HepG2 (cell line): ENCODE results near the gene TAS2R38. TPM values are rescaled to one million over a fixed set of nuclear protein-coding genes. Genes with fewer than 3 reads are reported as not detected.

Experiments used
- ATAC-seq: fragments of 200-7000 bp; cut with Tn5 transposase; 3 replicates; pipeline ENCODE4 v1.9.1; 2020; ENCODE audit warnings: mild to moderate bottlenecking, moderate library complexity
- BruUV-seq: library from RNA; stranded (reverse); fragments of 400-500 nt; replicated peaks from 2 replicates; lab custom pipeline; 2021; lab: Mats Ljungman, UMichigan
- CTCF ChIA-PET: fragments of 300-600 bp; formaldehyde crosslinking; extraction: SDS; loops from one replicate; lab custom pipeline; 2021; ENCODE audit warnings: low total read pairs, inconsistent platforms, low intra/inter-chr PET ratio; lab: Yijun Ruan, JAX
- POLR2A ChIA-PET: fragments of 350-600 bp; sonication (Branson Sonifier 250); formaldehyde crosslinking; loops from one replicate; lab custom pipeline; 2020; ENCODE audit warnings: antibody characterized with exemption, inconsistent platforms; lab: Yijun Ruan, JAX
- DNase-seq: peaks from one replicate; pipeline ENCODE4 v3.0.0-alpha.2; 2015; ENCODE audit warnings: low spot score
- FAIRE-seq: peaks from 3 replicates; lab custom pipeline; 2011; peaks lifted over from hg19 to GRCh38; lab: Jason Lieb, UNC
- H2AFZ ChIP-seq: one replicate; pipeline ENCODE4 v1.6.1; 2011; ENCODE audit warnings: low read length, inconsistent platforms
- H3K27ac ChIP-seq: fragments of 300-600 bp; 3 replicates; pipeline ENCODE4 v1.8.0; 2011; ENCODE audit warnings: mixed run types, mild to moderate bottlenecking, mixed read lengths, low read length, inconsistent platforms; ENCODE audit not compliant: insufficient read depth; ENCODE audit errors: extremely low read length
- H3K27me3 ChIP-seq, 2 experiments: fragments of 200-600 bp in 1 of 2; 2 replicates in 1 of 2; 3 replicates in 1 of 2; pipeline versions ENCODE4 v1.6.0 to v1.8.0; 2011; ENCODE audit warnings: low read length in 2 of 2, mild to moderate bottlenecking in 2 of 2, moderate library complexity in 2 of 2, inconsistent platforms in 1 of 2; ENCODE audit not compliant: insufficient read depth in 2 of 2, control insufficient read depth in 1 of 2
- H3K36me3 ChIP-seq, 2 experiments: fragments of 200-600 bp in 1 of 2; replicated peaks in 1 of 2; 2 replicates in 1 of 2; 3 replicates in 1 of 2; pipeline versions ENCODE4 v1.5.1 to v1.8.0; 2011; ENCODE audit warnings: low read length in 2 of 2, inconsistent platforms in 1 of 2; ENCODE audit not compliant: insufficient read depth in 2 of 2, control insufficient read depth in 1 of 2
- H3K4me1 ChIP-seq: 2 replicates; pipeline ENCODE4 v1.5.1; 2012; ENCODE audit warnings: low read length, inconsistent platforms; ENCODE audit not compliant: insufficient read depth
- H3K4me2 ChIP-seq: 2 replicates; pipeline ENCODE4 v1.6.0; 2011; ENCODE audit warnings: low read depth, low read length, inconsistent platforms
- H3K4me3 ChIP-seq, 3 experiments: fragments of 200-600 bp in 1 of 3; sonication (generic), shearing (Covaris generic) in 1 of 3; replicated peaks in 1 of 3; 2 replicates each; pipeline ENCODE4 v1.5.1; 2011 to 2016; ENCODE audit warnings: low read length in 3 of 3, inconsistent platforms in 2 of 3, low read depth in 2 of 3, mild to moderate bottlenecking in 2 of 3, control low read depth in 1 of 3, mixed read lengths in 1 of 3; ENCODE audit not compliant: insufficient read depth in 1 of 3
- H3K79me2 ChIP-seq: one replicate; pipeline ENCODE4 v1.6.1; 2011; ENCODE audit warnings: low read length, inconsistent platforms; ENCODE audit not compliant: insufficient read depth
- H3K9ac ChIP-seq: 2 replicates; pipeline ENCODE4 v1.6.0; 2011; ENCODE audit warnings: mild to moderate bottlenecking, low read depth, low read length, inconsistent platforms; ENCODE audit not compliant: insufficient read depth
- H3K9me3 ChIP-seq: 2 replicates; pipeline ENCODE4 v1.5.1; 2012; ENCODE audit warnings: mild to moderate bottlenecking, low read length
- H4K20me1 ChIP-seq: 2 replicates; pipeline ENCODE4 v1.6.0; 2011; ENCODE audit warnings: inconsistent platforms, mild to moderate bottlenecking, low read length, moderate library complexity; ENCODE audit not compliant: insufficient read depth
- DMAP1 ChIP-seq: IDR thresholded peaks from 2 replicates; pipeline ENCODE4 v1.6.1; 2016
- ISX ChIP-seq: sonication (generic); formaldehyde crosslinking; conservative IDR thresholded peaks from 2 replicates; pipeline ENCODE4 v1.5.0; 2020; ENCODE audit warnings: missing genetic modification reagents
- MBD4 ChIP-seq: IDR thresholded peaks from 2 replicates; pipeline ENCODE4 v1.6.1; 2012; ENCODE audit warnings: low read length, inconsistent platforms, borderline replicate concordance
- MED8 ChIP-seq: sonication (generic); formaldehyde crosslinking; IDR thresholded peaks from 2 replicates; pipeline ENCODE4 v1.8.1; 2023; ENCODE audit warnings: mild to moderate bottlenecking, missing genetic modification reagents; ENCODE audit not compliant: insufficient replicate concordance
- SUZ12 ChIP-seq: fragments of 150-350 bp; IDR thresholded peaks from 2 replicates; pipeline ENCODE4 v1.6.1; 2014; ENCODE audit warnings: low read depth, low read length
- ZBTB42 ChIP-seq: sonication (generic); formaldehyde crosslinking; IDR thresholded peaks from 2 replicates; pipeline ENCODE4 v1.5.0; 2020; ENCODE audit warnings: mild to moderate bottlenecking, missing genetic modification reagents
- ZC3H13 ChIP-seq: sonication (generic); formaldehyde crosslinking; IDR thresholded peaks from 2 replicates; pipeline ENCODE4 v1.8.1; 2023; ENCODE audit warnings: mild to moderate bottlenecking, missing genetic modification reagents, moderate library complexity
- ZFP37 ChIP-seq: sonication (generic); formaldehyde crosslinking; IDR thresholded peaks from 2 replicates; pipeline ENCODE4 v1.4.0; 2020; ENCODE audit warnings: missing genetic modification reagents, borderline replicate concordance
- ZNF652 ChIP-seq: IDR thresholded peaks from 2 replicates; pipeline ENCODE4 v1.6.1; 2016; ENCODE audit warnings: low read depth, borderline replicate concordance
- ZNF841 ChIP-seq: sonication (generic); formaldehyde crosslinking; IDR thresholded peaks from 2 replicates; pipeline ENCODE4 v1.8.1; 2023; ENCODE audit warnings: missing genetic modification reagents, borderline replicate concordance
- ZNF879 ChIP-seq: sonication (generic); formaldehyde crosslinking; IDR thresholded peaks from 2 replicates; pipeline ENCODE4 v1.8.1; 2023; ENCODE audit warnings: missing genetic modification reagents
- WGBS: methylation state at CpG from one replicate; pipeline ENCODE4 v1.1.6; 2017; ENCODE audit warnings: low lambda C conversion rate; 5-methylcytosine and 5-hydroxymethylcytosine counted together
- in situ Hi-C: cut with HindIII; loops from 2 replicates; pipeline ENCODE4 v1.10.0; 2017; ENCODE audit warnings: low pct_unique_long_range_greater_than_20kb; ENCODE audit not compliant: extremely low pct_ligation_motif_present
- intact Hi-C: fragments of 100-400 bp; cut with micrococcal nuclease; formaldehyde crosslinking; loops from one replicate; pipeline ENCODE4 v1.10.0; 2022; ENCODE audit not compliant: unreplicated experiment
- polyA plus RNA-seq, 8 experiments: library from polyadenylated mRNA; depleted of rRNA in 3 of 8; stranded (reverse) in 7 of 8; unstranded in 1 of 8; fragments of >200 nt; fragmentation: Illumina TruSeq in 4 of 8; extraction: Trizol in 4 of 8; gene quantifications; 2 replicates each; pipeline versions ENCODE4 v1.2.1 to v1.2.3, GENCODE V29; 2011 to 2016; ENCODE audit warnings: low read depth in 4 of 8, missing spikeins in 1 of 8, mixed read lengths in 1 of 8; ENCODE audit not compliant: insufficient read depth in 1 of 8
- total RNA-seq, 5 experiments: library from RNA; depleted of rRNA; stranded (reverse); fragments of >200 nt; fragmentation: Illumina TruSeq; extraction: Trizol; gene quantifications; 2 replicates each; pipeline ENCODE4 v1.2.3, GENCODE V29; 2016; ENCODE audit warnings: low read depth in 1 of 5
- TF ChIP-seq, protein P1 (sequence below): sonication (generic); formaldehyde crosslinking; IDR thresholded peaks from 2 replicates; pipeline ENCODE4 v1.8.0; 2022; ENCODE audit warnings: missing genetic modification reagents, mild to moderate bottlenecking, borderline replicate concordance
- TF ChIP-seq, protein P2 (sequence below), 2 experiments: sonication (generic) in 1 of 2; formaldehyde crosslinking in 1 of 2; IDR thresholded peaks; 2 replicates each; pipeline versions ENCODE4 v1.4.0 to v1.6.1; 2016 to 2020; ENCODE audit warnings: borderline replicate concordance in 1 of 2, low read depth in 1 of 2, mild to moderate bottlenecking in 1 of 2, missing genetic modification reagents in 1 of 2

TAS2R38 gene
- total and polyA plus RNA-seq, 2 of the 13 experiments (the other 11 are each of a cell fraction or from before 2014, with no cell fraction given) = not detected

DNA sequence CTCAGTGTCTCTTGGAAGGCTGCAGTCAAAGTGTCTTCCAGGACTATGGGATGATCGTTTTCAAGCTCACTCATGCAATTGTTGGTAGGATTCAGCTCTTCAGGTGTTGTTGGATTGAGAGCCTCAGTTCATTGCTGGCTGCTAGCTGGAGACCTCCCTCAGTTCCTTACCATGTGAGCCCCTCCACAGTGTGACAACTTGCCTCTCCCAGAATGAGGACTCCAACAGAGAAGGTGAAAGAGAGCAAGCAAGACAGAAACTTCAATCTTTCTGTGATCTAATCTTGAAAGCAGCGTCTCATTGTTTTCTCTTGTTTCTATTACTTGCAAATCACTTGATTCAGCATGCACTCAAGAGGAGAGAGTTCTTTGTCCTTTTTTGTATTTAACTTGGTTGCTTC lies 44.6 kb upstream of the TAS2R38 start:
- in situ Hi-C loops = no loop called here
- intact Hi-C loops = no loop called here
- no TSS peak for BruUV-seq
- FAIRE-seq (no peak), ATAC-seq (no peak), DNase-seq (no peak)
- ChIA-PET POLR2A (no interaction called here), CTCF (no interaction called here)
- WGBS = 29% methylated on average over 2 of the region's 2 CpGs
- Histone ChIP-seq H3K27me3 (no peaks in the 10 kb centered on the region), H3K79me2 (no peaks in the 10 kb centered on the region), H3K4me1 (no peaks in the 10 kb centered on the region), H3K4me2 (no peak overlapping the region), H2AFZ (no peak overlapping the region), H4K20me1 (no peaks in the 10 kb centered on the region), H3K27ac (no peak overlapping the region), H3K9ac (no peak overlapping the region), H3K9me3 (no peaks in the 10 kb centered on the region), H3K36me3 (no peaks in the 10 kb centered on the region), H3K4me3 (no peak overlapping the region)
- no peak for TF ChIP-seq SUZ12
- TF ChIP-seq ZBTB42 (CRISPR knock-in tag) = no peak
- TF ChIP-seq, protein P1, sequence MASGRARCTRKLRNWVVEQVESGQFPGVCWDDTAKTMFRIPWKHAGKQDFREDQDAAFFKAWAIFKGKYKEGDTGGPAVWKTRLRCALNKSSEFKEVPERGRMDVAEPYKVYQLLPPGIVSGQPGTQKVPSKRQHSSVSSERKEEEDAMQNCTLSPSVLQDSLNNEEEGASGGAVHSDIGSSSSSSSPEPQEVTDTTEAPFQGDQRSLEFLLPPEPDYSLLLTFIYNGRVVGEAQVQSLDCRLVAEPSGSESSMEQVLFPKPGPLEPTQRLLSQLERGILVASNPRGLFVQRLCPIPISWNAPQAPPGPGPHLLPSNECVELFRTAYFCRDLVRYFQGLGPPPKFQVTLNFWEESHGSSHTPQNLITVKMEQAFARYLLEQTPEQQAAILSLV (CRISPR knock-in tag) = no peak
- no peak for TF ChIP-seq MED8 (CRISPR knock-in tag)

DNA sequence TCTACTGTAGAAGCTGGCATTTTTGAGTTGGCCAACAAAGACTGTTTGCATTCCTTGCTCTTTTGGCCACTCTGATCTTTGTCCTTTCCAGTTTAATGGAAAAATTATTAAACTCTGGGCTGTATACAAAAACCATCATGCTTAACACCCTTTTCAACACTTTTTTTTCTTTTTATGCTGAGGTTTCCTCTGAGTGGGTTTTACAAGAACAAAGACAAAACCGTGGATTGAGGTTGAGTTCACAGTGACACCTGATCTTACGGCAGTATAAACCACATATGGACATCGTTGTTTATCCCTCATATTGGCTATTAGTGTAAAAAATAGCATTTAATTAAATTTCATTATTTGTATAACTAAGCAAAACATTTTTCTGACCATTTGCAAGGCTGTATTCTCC lies 43.9 kb upstream of the TAS2R38 start:
- DNase-seq (no peak), ATAC-seq (no peak), FAIRE-seq (no peak)
- in situ Hi-C loops (no loop called here), intact Hi-C loops (no loop called here)
- no peaks in the 10 kb centered on the region for H3K79me2 ChIP-seq
- no peaks in the 10 kb centered on the region for H3K4me1 ChIP-seq
- H3K9me3 ChIP-seq = no peaks in the 10 kb centered on the region
- no TSS peak for BruUV-seq
- no peak overlapping the region for H3K4me3 ChIP-seq
- H3K36me3 ChIP-seq = no peaks in the 10 kb centered on the region
- ChIA-PET CTCF (no interaction called here), POLR2A (no interaction called here)
- H2AFZ ChIP-seq = no peak overlapping the region
- no peak overlapping the region for H3K9ac ChIP-seq
- no peak overlapping the region for H3K27ac ChIP-seq
- no peaks in the 10 kb centered on the region for H4K20me1 ChIP-seq
- 3% methylated on average over 3 of the region's 3 CpGs for WGBS
- no peaks in the 10 kb centered on the region for H3K27me3 ChIP-seq
- H3K4me2 ChIP-seq = no peak overlapping the region
- TF ChIP-seq ZNF652 (CRISPR knock-in tag) (no peak), DMAP1 (CRISPR knock-in tag) (no peak), ISX (no peak), ZNF879 (no peak), ZNF841 (CRISPR knock-in tag) (no peak), MBD4 (no peak), ZC3H13 (no peak), ZFP37 (no peak)
- TF ChIP-seq, protein P2, sequence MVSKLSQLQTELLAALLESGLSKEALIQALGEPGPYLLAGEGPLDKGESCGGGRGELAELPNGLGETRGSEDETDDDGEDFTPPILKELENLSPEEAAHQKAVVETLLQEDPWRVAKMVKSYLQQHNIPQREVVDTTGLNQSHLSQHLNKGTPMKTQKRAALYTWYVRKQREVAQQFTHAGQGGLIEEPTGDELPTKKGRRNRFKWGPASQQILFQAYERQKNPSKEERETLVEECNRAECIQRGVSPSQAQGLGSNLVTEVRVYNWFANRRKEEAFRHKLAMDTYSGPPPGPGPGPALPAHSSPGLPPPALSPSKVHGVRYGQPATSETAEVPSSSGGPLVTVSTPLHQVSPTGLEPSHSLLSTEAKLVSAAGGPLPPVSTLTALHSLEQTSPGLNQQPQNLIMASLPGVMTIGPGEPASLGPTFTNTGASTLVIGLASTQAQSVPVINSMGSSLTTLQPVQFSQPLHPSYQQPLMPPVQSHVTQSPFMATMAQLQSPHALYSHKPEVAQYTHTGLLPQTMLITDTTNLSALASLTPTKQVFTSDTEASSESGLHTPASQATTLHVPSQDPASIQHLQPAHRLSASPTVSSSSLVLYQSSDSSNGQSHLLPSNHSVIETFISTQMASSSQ (IDR thresholded peaks at IDR 0.05; ENCODE audit: low read depth) = no peak
- TF ChIP-seq, protein P2 (CRISPR knock-in tag; IDR thresholded peaks at IDR 0.05; ENCODE audit: borderline replicate concordance) = no peak
